GM18526 (cell line): Measurements from ENCODE around the gene CAPZB.

Experiments used
- POLR2A ChIP-seq: IDR thresholded peaks from 3 replicates; pipeline ENCODE4 v1.6.1; 2011; ENCODE audit not compliant: insufficient read length; ENCODE audit errors: extremely low read depth

The CAPZB gene

DNA sequence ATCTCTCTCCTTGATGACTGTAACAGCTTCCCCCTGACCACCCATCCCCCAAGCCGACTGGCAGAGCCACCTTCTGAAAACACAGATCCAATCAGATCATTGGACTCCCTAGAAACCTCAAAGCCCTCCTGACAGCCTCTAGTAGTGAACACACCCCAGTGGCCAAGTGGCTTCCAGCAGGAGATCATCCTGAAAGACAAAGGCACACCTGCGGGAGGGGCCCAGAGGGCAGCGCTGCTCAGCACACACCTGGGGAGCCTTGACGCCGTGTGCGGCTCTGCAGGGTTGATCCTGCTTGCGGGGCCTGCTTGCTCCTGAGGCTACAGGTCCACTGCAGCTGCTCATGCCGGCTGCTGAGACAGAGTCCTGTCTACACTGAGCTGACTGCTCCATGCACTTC is 131.7 kb downstream of the CAPZB start:
- no peak for TF ChIP-seq POLR2A

DNA sequence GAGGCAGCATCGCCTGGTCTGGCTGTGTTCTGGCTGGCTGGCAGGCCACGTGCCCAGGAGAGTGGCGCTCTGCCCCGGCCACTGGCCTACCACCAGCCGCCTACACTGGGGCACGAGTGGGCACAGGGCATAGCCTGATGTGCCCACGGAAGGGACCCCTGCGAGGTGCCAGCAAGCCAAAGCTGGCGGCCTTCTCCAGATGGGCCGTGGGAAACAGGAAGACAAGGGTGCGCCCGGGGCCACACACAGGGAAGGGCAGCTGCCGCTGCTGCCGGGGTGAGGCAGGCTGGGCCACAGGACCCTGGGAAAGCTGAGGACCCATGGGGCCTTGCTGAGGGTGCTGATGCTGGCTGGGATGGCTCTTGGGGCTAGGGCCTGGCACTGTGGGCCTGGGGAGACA is 132.5 kb downstream of the CAPZB start:
- no peak for TF ChIP-seq POLR2A

DNA sequence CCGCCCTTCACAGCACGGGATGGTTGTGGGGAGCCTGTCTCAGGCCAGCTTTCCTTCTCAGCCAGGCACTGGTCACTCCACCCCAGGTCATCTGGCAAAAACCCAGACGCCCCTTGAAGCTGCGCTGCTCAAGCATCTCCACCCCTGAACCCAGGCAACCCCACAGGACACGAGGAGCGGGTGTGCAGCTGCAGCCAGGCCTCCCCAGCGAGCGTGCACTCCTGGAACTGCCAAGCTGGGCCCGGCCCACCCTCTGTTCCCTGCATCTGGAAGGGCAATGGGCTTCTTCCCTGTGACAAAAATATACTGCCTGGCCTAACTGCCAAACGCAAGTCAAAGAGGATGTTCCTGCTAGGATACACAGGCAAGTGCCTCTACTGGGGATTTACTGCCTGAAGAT is 133.5 kb downstream of the CAPZB start:
- TF ChIP-seq POLR2A: no peak

DNA sequence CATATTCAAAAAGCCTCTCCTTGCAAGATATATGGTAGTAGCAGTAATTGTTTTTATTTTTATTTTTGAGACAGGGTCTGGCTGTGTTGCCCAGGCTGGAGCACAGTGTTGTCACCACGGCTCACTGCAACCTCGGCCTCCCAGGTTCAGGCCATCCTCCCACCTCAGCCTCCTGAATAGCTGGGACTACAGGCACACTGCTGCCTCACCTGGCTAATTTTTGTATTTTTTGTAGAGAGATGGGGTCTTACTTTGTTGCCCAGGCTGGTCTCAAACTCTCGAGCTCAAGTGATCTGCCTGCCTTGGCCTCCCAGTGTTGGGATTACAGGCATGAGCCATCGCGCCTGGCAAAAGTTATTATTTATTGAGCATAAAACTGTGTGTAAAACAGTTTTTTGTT is 134.8 kb downstream of the CAPZB start:
- TF ChIP-seq POLR2A: no peak

DNA sequence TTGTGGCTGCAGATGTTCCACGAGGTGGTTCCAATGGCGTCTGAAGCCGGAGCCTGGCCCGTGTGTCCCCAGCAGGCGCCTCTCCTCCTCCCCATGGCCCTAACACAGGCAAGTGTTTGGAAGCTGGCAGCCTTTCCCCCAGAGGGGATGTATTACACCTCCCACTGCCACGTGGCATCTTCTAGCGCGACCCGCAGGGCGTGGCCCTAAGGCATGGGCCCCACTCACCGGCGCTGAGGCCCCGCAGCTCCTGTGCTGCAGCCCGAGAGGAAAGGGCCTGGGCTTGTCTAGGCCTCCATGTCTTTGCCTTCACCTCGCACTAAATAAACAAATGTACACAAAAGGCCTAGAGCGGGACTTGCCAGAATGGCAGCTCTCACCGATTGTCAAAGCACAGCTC is 135.3 kb downstream of the CAPZB start:
- no peak for TF ChIP-seq POLR2A

DNA sequence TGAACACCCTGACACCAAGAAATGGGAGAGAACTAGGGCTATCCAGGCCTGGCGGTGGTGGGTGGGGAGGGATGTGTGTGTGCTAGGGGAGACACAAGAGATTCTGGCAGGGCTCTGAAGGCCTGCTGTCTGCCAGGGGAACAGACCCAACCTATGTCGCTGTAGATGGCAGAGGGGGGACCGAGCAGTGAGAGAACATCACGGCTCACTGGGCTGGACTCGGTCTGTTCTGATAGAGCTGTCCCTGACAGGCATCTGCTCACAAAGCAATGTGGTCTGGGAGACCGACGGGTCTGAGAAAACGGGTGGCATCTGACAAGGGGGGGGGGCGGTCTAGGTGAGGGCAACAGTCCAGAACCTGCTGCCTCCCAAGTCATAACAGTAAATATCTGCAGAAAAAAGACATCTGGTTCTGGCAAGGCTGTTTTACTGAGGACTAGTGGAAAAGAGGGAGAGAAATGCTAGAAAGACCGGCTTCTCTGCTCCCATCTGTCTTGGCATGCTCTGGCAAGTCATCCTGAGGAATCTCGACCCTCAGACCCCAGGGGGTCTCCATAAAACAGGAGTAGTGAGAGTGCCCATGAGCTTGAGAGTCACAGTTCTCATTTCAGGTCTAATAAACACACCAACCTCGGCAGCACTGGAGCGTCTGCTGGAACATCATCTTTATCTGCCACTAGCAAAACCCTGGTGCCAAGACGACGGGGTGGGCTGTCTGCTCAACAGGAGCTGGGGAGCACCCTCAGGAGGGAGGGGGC is 136.7 kb downstream of the CAPZB start:
- no peak for TF ChIP-seq POLR2A

DNA sequence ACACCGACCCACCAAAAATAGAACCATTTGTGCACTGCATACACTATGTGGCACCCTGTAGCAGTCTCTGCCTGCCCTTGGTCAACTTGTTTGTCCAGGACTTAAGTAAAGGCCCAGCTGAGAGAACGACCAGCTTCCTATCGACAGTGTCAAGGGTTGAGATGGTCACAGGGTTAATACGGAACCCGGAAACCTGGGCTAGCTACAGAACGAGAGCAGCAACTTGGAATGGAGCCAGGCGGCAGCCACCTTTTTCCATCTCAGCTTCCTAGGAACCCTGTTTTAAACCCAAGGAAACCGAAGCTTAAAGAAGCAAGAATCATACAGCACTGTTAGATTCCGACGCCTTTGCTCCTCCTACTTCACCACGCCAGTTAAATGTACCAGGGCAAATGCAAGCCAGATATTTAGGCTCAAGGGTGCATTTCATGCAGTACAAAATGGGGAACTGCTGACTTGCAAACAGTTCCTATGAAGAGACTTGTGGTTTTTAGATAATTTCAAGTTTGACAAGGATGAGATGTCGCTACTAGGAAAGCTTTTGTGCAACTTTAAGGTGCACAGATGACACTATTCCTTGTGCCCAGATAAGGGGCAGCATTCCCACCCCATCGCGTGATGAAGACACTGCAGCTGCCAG is 137.7 kb downstream of the CAPZB start:
- TF ChIP-seq POLR2A: no peak

DNA sequence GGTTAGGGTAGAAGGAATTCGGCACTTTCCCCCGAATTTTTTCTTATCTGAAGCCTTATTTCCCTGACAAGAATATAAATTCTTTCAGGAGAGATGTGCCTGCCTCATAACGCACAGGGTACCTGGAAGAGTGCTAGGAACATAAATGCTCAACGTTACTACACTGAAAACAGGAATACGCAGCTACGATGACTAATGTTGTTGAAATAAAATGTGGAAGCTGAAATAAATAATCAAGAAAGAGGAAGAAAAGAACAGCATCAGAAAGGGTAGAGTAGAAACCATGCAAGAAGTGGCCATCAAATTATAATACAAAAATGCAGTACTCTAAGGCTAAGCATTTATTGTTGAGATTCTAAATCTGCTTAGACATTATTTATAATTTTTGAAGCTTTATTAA is 139.3 kb downstream of the CAPZB start:
- no peak for TF ChIP-seq POLR2A

DNA sequence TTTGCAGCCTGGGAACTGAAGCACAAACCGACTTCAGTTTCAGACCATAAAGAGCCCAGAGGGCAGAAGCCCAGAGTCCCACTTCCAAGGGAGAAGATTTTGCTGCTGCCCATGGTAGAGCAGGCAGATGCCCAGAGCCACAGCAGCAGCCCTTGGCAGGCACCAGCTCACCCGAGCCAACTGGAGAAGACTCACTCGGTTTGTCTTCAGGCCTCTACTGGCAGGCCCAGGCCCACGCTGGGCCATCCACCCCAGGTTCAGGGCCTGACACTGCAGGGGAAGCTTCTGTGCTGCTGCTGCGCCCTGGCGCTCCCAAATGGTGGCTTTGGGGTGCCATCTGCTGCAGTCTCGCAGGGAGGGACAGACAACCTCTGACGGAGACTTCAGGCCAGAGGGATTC is 139.9 kb downstream of the CAPZB start:
- no peak for TF ChIP-seq POLR2A

DNA sequence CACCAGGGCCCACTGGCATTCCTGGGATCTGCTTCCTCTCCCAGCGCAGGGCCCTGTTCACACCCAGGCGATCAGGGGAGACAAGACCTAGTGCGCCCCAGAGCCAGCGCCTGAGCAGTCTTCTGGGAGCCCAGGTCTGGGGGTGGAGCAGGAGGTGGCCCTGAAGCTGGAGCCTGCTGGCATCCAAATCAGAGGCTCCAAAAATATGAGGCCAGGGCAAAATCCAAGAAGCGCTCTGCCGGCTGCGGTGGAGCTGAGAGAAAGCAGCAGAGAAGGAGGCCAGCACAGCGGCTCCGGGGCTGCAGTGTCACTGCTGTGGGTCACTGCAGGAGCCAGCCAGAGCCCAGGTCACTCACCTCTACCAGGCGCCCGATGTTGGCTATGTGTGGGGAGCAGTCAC is 140.5 kb downstream of the CAPZB start:
- no peak for TF ChIP-seq POLR2A

DNA sequence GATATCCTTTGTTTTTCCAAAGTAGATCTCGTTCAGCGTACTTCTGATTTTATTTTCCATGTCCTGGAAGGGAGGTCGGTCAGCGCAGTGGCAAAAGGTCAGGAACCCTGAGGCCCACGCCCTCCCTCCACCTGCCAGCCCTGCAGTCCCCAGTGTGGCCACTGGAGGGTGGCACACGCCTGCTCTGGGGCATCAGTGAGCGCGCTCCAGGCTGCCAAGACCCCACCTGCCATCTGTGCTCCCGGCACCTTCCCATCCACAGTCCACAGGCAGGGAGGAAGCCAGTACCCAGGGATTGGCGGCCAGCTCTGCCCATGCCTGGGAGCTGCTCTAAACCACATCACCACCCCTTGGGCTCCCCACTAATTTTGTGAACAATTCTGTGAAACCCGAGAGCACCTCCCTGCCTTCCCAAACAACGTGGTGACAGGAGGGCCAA is 140.9 kb downstream of the CAPZB start:
- no peak for TF ChIP-seq POLR2A

DNA sequence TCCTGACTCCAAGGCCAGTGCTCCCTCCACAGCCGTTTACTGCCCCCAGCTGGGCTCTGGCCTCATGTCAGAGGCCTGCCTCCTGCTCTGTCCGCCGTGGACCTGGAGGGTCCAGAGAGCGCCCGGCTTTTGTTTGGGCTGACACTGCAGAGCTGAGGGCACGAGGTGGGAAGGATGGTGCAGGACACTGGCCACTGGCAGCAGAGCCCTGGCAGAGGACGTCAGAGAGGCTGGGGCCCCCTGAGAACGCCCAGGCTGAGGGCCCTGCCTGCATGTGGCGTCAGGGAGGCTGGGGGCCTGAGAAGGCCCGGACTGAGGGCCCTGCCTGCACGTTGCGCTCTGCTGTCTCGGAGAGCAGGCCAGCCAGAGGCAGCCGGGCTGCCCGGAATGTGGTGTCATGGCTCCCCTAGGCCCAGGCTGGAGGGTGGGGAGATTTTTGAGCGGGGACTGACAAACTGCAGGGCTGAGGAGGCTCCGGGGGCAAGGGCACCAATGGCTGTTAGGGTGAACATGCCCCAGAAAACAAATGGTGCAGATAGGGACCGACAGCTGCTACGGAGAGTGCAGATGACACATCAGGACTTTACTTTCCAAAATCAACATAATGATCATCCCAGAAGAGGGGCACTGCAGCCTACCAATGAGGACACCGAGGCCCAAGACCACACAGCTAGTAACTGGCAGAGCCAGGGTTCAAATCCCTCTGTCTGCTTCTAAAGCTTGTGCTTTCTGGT is 141.6 kb downstream of the CAPZB start:
- no peak for TF ChIP-seq POLR2A

DNA sequence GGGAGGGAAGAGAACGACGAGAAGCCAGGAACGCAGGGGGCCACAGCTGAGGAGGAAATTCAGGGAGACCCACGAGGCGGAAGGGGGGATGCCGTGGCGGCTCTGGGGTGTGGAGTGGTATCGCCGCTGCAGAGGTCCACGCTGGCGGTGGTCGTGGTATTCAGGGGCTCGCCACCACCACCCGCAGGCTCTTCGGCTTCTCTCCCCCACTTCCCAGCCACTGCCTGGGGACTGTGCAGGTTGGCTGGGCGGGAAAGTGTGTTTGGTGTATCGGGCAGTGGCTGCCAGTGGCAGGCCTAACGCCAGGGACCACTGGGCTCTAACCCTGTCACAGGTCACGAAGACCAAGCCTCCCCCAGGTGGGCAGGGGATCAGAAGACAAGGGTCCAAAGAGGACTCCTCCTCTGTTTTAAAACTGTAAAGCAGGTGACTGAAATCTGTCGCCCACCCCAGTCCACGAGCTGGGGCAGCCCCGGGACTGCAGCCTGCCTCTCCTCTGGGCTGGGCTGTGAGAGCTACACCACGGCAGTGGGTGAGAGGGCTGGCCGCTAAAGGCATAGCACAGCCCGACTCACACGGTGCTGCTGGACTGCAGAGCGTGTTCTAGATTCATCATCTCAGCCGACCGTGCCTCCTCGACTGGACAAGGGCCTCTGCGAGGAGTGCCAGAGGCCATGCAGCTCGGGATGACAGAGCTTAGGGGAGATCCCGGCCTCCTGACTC is 142.3 kb downstream of the CAPZB start:
- TF ChIP-seq POLR2A: no peak

DNA sequence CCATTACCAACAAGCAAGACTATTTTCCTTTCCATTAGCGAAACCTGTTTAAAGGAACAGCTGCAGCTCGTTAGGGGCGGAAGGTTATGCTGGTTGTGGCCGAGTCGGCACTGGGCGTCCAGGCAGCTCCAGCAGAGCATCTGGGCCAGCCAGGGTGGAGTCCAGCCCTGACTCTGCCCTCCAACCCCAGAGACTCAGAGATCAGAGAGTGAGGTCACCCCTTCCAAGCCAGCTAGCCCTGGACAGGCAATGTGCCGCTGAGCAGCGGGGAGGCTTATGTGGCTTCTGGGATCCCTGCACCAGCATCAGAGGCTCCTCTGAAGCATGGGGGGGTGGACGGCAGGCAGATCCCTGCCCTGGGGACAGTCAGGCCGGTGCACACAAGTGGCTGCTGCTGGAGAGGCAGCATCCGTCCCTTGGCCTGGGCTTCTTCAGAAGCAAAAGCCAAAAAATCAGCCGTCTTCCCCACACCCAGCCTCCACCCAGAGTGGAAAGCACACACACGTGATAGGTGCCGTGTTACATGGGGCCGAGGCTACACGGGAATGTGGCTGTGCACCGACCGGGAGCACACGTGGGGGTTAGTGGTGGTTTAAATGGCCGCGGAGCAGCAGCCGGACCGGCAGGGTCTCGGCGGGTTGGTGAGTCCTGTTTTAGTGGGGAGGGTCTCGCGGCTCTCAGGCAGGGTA is 143.1 kb downstream of the CAPZB start:
- no peak for TF ChIP-seq POLR2A
